Stimulated activated CD8-positive, alpha-beta memory T cell treated with anti-CD3 and anti-CD28 coated beads, Interleukin-7, amount 100 ng/mL, for 4 hours (primary cell): ENCODE results near the gene ZZZ3.
"Not testable (repeated sequence)": the region's sequence is repeated elsewhere in the genome, so short reads cannot be mapped to it uniquely, and the experiment has no call there.

Experiments
- DNase-seq, 2 donors: peaks; one replicate each; pipeline ENCODE4 v3.0.0-alpha.2; 2020; ENCODE audit warnings: low read depth in 2 of 2

The ZZZ3 gene

GRCh38 chr1:77682460-77683159 lies at the start of gene ZZZ3:
Gene ZZZ3 (minus strand): TSS chr1:77682658. CDS start chr1:77633354, 49,304 bp downstream.
- DNase-seq, result peak; percentile 85 to 87

DNA sequence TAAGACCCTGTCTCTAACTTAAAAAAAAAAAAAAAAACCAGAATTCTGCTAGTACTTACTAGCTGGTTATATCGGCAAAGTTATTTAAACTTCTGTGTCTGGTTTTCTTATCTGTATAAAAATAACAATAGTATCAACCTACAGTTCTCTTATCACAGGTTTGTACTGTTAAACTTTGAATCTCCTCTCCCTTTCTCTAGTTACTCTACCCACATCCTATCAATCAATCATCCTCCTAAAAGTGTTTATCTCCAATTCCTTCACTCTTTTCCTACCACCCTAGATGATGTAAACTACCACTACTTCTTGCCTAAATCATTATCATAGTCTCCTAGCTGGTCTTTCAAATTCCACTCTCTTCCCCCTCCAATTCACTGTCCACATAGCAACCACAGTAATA lies 49.6 kb upstream of the ZZZ3 start:
- no peak for DNase-seq

DNA sequence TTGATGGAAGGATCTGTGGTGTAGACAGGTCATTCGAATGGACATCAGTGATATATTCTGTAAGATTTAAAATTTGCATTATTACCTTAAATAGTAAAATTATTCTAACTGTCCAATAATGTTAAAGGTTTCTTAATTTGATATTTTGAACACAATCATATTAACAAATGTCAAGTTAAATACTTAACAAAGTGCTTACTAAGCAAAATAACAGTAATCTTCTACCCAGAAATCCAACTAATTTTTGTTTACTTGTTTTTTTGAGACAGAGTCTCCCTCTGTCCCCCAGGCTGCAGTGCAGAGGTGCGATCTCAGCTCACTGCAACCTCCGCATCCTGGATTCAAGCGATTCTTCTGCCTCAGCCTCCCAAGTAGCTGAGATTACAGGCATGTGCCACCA lies 43.2 kb upstream of the ZZZ3 start:
- DNase-seq, result no peak

GRCh38 chr1:77718181-77718580 lies 35.7 kb upstream of the ZZZ3 start:
- DNase-seq, result no peak

- no peak for DNase-seq
Observed at GRCh38 chr1:77716065-77716464, 33.6 kb upstream of the ZZZ3 start.

DNA sequence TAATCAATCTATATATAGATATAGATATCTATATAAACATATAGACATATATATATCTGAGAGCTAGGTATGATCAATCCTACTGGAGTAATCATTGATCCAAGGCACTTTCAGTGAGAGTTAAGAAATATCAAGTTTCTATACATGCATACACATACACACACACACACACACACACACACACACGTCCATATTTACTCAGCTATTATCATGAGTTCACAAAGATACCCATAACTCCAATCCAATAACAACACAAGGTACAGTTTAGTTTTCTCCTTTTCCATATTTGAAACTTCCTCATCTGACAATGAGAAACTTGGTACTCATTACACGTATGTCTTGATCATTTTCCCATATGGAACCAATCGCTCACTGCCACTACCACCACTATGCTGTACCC lies 27.3 kb upstream of the ZZZ3 start:
- no peak for DNase-seq

DNA sequence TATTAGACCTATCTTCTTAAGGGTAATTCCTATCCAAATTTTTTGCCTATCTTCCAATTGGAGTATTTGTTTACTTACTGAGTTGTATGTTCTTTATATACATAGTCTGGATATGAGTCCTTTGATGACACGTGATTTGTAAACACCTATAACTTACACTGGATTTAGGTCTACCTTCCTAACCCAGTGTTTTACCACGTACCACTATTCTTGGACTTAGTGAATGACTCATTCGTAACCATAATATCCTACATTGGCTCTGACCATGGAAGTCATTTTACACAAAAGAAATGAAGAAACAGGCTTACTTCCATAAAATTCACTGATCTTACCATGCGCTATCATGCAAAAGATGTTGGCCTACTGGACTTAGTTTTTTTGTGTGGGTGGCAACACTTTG lies 23.9 kb upstream of the ZZZ3 start:
- DNase-seq, result no peak

DNA sequence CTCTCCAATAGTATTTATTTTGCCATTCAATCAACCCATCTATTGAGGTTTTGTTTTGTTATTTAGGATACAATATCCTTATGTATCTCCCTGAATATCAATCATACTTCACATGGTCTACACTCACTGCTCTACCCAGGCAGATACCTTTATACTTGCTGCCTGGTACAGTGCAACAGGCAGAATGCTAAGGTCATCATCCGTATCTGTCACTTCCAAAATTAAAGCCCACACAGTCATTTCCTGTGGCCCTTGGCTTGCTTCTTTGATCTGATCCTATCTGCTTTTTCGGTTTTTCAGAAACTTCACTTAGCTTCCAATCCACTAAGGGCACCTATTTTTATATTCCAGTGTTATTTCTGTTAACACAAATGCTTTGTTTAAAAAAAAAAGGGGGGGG lies 22.3 kb upstream of the ZZZ3 start:
- DNase-seq, result no peak

GRCh38 chr1:77699673-77700072 lies 17.2 kb upstream of the ZZZ3 start:
- DNase-seq, result not testable (repeated sequence)

DNA sequence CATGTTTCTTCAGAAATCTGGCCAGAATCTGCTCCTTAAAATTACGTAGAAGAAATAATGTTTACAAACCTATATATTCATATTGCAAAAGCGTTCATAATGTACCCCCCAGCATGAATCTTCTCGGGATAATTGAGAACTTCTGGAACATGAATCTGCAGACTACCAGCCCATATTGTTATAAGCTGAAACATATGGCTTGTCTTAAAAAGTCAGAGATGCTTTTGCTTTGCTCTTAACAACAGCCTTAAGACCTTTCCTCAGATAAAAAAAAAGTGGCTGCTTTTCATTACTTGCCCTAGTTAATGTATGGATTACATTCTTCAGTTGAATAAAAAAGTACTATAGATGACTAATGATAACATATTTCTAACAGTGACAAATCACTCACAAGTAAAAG lies 15.0 kb upstream of the ZZZ3 start:
- no peak for DNase-seq

GRCh38 chr1:77688939-77689338 lies 6.5 kb upstream of the ZZZ3 start:
- no peak for DNase-seq

GRCh38 chr1:77687519-77687906 lies 5.1 kb upstream of the ZZZ3 start:
- DNase-seq, result no peak

DNA sequence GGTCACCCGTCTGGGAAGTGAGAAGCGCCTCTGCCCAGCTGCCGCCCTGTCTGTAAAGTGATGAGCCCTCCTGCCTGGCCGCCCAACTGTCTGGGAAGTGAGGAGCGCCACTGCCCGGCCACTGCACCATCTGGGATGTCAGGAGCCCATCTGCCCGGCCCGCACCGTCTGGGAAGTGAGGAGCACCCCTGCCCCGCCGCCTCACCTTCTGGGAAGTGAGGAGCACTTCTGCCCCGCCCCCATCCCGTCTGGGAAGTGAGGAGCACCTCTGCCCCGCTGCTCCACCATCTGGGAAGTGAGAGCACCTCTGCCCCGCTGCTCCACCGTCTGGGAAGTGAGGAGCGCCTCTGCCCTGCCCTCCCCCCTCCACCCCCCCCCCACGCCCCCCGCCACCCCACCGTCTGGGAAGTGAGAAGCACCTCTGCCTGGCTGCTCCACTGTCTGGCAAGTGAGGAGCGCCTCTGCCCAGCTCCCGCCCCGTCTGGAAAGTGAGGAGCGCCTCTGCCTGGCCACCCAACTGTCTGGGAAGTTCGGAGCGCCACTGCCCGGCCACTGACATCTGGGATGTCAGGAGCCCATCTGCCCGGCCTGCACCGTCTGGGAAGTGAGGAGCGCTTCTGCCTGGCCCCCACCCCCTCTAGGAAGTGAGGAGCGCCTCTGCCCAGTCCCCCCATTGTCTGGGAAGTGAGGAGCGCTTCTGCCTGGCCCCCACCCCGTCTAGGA lies 4.5 kb upstream of the ZZZ3 start:
- no peak for DNase-seq

DNA sequence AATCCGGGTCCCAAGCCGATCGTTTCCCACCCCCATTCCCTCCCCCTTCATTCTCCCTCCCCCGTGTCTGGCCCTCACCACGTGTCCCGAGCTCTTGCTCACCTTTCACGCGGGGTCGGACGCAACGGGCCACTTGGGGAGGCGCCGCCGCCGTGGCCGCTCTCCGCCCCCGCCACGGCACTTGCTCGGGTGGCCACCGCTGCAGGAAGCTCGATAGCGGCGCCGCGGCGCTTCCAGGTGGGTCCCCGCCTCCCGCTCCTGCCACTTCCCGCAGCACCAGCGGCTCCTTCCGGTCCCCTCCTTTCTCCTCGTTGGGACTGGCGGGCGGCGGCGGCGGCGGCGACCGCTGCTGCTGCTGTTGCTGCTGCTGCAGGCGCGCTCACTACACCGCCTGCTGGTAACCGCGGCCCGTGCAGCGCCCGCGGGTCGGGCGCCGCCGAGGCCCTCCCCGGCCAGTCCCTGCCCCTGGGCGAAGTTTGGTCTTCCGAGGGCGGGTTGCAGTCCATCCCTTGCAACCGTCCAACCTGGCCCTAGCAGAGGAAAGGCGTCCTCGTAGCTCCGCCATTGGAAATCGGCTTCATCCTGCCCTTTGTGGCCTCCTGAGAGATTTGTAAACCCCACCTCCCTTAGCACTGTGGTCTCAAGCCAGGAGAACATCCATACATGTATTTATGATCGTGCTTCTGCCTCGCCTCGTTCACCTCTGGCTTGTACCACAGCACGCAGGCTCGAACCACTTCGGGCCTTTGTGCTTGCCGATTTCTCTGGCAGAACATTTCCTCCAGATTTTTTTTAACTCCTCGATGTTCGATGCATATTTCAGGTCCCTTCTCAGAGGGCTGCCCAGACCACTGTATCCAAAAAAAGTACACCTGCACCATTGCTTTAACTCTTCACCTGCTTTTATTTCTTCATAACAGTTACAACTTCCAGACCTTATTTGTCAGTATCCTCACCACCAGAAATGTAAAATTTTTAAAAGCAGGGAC lies 996 bp upstream of the ZZZ3 start:
- DNase-seq, result peak; percentile 81 to 91

GRCh38 chr1:77680173-77680572 lies 2.3 kb downstream of the ZZZ3 start:
- DNase-seq, result no peak

- no peak for DNase-seq
Observed at GRCh38 chr1:77678660-77679610, 3.5 kb downstream of the ZZZ3 start.

DNA sequence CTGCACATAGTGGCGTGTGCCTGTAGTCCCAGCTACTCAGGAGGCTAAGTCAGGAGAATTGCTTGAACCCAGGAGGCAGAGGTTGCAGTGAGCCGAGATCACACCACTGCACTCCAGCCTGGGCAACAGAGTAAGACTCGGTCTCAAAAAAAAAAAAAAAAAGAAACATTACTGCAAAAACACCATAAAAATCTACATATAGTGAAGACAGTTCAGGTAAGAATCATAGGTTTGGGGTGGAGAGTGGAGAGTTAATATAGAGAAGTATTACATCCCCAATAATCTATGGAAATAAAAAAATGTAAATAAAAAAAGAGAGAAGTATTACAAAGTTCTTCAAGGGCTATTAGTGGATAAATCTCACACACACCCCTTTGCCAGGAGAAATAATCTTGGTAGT lies 7.7 kb downstream of the ZZZ3 start:
- DNase-seq, result not testable (repeated sequence)

- DNase-seq, result no peak
Observed at GRCh38 chr1:77673716-77674355, 8.6 kb downstream of the ZZZ3 start.

GRCh38 chr1:77673030-77673429 lies 9.4 kb downstream of the ZZZ3 start:
- no peak for DNase-seq

GRCh38 chr1:77672374-77672773 lies 10.1 kb downstream of the ZZZ3 start:
- no peak for DNase-seq

DNA sequence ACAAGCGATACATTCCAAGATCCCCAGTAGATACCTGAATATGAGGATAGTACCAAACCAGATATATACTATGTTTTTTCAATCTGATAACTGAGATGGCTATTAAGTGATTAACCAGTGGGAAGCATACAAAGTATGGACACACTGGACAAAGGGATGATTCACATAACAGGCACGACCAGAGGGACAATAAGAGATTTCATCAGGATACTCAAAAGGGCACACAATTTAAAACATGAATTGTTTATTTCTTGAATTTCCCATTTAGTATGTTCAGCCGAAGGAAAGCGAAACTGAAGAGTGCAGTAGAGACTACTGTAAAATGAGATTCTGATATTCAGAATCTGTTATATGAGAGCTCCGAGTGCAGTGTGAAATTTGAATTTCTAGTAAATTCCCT lies 10.6 kb downstream of the ZZZ3 start:
- DNase-seq, result no peak
